OCI-LY7 (cell line): ENCODE results near the gene NF1. TPM values are rescaled to one million over a fixed set of nuclear protein-coding genes. Genes with fewer than 3 reads are reported as not detected.
"Not testable (repeated sequence)": the region's sequence is repeated elsewhere in the genome, so short reads cannot be mapped to it uniquely, and the experiment has no call there.

Source experiments
- BruUV-seq: library from RNA; stranded (reverse); fragments of 400-500 nt; replicated peaks from 2 replicates; lab custom pipeline; 2021; lab: Mats Ljungman, UMichigan
- CTCF ChIA-PET: fragments of 300-600 bp; sonication (Branson Sonifier 250); formaldehyde crosslinking; loops from one replicate; lab custom pipeline; 2022; ENCODE audit warnings: antibody characterized with exemption; ENCODE audit not compliant: unreplicated experiment; lab: Charles Lee
- POLR2A ChIA-PET: fragments of 300-600 bp; sonication (Branson Sonifier 250); formaldehyde crosslinking; loops from one replicate; lab custom pipeline; 2022; ENCODE audit warnings: antibody characterized with exemption; lab: Charles Lee
- DNase-seq: peaks from one replicate; pipeline ENCODE4 v3.0.0-alpha.2; 2015; ENCODE audit warnings: low spot score
- H2AFZ ChIP-seq: fragments of 200-600 bp; sonication (generic), shearing (Covaris generic); 2 replicates; pipeline ENCODE4 v1.6.1; 2014; ENCODE audit warnings: mild to moderate bottlenecking, antibody characterized with exemption, low read length, moderate library complexity
- H3K27ac ChIP-seq: fragments of 200-600 bp; sonication (generic); 2 replicates; pipeline ENCODE4 v1.5.1; 2014; ENCODE audit warnings: mixed run types, low read depth, mild to moderate bottlenecking, moderate library complexity, low read length, inconsistent platforms; ENCODE audit not compliant: poor library complexity, severe bottlenecking
- H3K36me3 ChIP-seq: fragments of 200-600 bp; sonication (generic); 2 replicates; pipeline ENCODE4 v1.6.1; 2014; ENCODE audit warnings: mild to moderate bottlenecking, antibody characterized with exemption, low read length, moderate library complexity, mixed read lengths; ENCODE audit not compliant: insufficient read depth
- H3K4me1 ChIP-seq: fragments of 200-600 bp; sonication (generic); 2 replicates; pipeline ENCODE4 v1.5.1; 2014; ENCODE audit warnings: mild to moderate bottlenecking, low read length; ENCODE audit not compliant: insufficient read depth, poor library complexity, severe bottlenecking
- H3K4me2 ChIP-seq: fragments of 200-600 bp; sonication (generic); 2 replicates; pipeline ENCODE4 v1.6.1; 2014; ENCODE audit warnings: mild to moderate bottlenecking, low read length
- H3K4me3 ChIP-seq: fragments of 200-600 bp; sonication (generic); 2 replicates; pipeline ENCODE4 v1.5.1; 2014; ENCODE audit warnings: mild to moderate bottlenecking, low read depth, low read length; ENCODE audit not compliant: poor library complexity, severe bottlenecking
- H3K79me2 ChIP-seq: fragments of 200-600 bp; sonication (generic); 2 replicates; pipeline ENCODE4 v1.6.1; 2016; ENCODE audit warnings: low read depth, mild to moderate bottlenecking, low read length, moderate library complexity, mixed read lengths; ENCODE audit not compliant: insufficient read depth
- H3K9me2 ChIP-seq: fragments of 200-600 bp; sonication (generic); 2 replicates; pipeline ENCODE4 v1.6.1; 2016; ENCODE audit warnings: mild to moderate bottlenecking, low read length, mixed read lengths; ENCODE audit not compliant: insufficient read depth
- H3K9me3 ChIP-seq: fragments of 200-600 bp; sonication (generic); 2 replicates; pipeline ENCODE4 v1.6.1; 2014; ENCODE audit warnings: mild to moderate bottlenecking, mixed run types, low read length, mixed read lengths
- H4K20me1 ChIP-seq: fragments of 200-600 bp; sonication (generic); 2 replicates; pipeline ENCODE4 v1.6.1; 2014; ENCODE audit warnings: mild to moderate bottlenecking, antibody characterized with exemption, low read length, moderate library complexity, mixed read lengths; ENCODE audit not compliant: insufficient read depth
- EZH2phosphoT487 ChIP-seq: fragments of 200-600 bp; sonication (generic); IDR thresholded peaks from 2 replicates; pipeline ENCODE4 v1.6.1; 2018; ENCODE audit warnings: low read depth, borderline replicate concordance, mild to moderate bottlenecking, mixed run types, antibody characterized with exemption, low read length, moderate library complexity, mixed read lengths
- intact Hi-C: fragments of 100-400 bp; cut with micrococcal nuclease; formaldehyde crosslinking; loops from one replicate; pipeline ENCODE4 v1.10.0; 2022; ENCODE audit not compliant: unreplicated experiment
- total RNA-seq, 2 experiments: library from RNA; depleted of rRNA in 1 of 2; stranded (reverse); fragments of >200 nt in 1 of 2; shearing (Covaris generic) in 1 of 2; gene quantifications; 2 replicates each; pipeline ENCODE4 v1.2.3, GENCODE V29; 2014 to 2022
- TF ChIP-seq, protein P1 (sequence below): fragments of 200-600 bp; sonication (generic); conservative IDR thresholded peaks from 2 replicates; pipeline ENCODE4 v1.5.1; 2014; ENCODE audit warnings: mild to moderate bottlenecking, antibody characterized with exemption, low read length, moderate library complexity, mixed read lengths

The NF1 gene
- total RNA-seq, 2 experiments from 2014 or later: 38.7 to 64.8 TPM

GRCh38 chr17:31085563-31085962 is 9.2 kb upstream of the NF1 start:
- TF ChIP-seq EZH2phosphoT487: no peak
- TF ChIP-seq, protein P1, sequence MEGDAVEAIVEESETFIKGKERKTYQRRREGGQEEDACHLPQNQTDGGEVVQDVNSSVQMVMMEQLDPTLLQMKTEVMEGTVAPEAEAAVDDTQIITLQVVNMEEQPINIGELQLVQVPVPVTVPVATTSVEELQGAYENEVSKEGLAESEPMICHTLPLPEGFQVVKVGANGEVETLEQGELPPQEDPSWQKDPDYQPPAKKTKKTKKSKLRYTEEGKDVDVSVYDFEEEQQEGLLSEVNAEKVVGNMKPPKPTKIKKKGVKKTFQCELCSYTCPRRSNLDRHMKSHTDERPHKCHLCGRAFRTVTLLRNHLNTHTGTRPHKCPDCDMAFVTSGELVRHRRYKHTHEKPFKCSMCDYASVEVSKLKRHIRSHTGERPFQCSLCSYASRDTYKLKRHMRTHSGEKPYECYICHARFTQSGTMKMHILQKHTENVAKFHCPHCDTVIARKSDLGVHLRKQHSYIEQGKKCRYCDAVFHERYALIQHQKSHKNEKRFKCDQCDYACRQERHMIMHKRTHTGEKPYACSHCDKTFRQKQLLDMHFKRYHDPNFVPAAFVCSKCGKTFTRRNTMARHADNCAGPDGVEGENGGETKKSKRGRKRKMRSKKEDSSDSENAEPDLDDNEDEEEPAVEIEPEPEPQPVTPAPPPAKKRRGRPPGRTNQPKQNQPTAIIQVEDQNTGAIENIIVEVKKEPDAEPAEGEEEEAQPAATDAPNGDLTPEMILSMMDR: no peak
- no peak overlapping the region for H3K27ac ChIP-seq
- no peaks in the 10 kb centered on the region for H3K9me3 ChIP-seq
- H3K4me2 ChIP-seq: no peak overlapping the region
- no peaks in the 10 kb centered on the region for H4K20me1 ChIP-seq
- ChIA-PET CTCF (no interaction called here), POLR2A (interaction anchor here (0.6 kb wide), 2 partner anchors 156 to 277 kb away, joined by 3 to 7 read pairs; no protein-coding TSS in a partner anchor)
- H3K9me2 ChIP-seq: no peaks in the 10 kb centered on the region
- intact Hi-C loops: no loop called here
- no peak overlapping the region for H3K4me3 ChIP-seq
- H3K4me1 ChIP-seq: peaks cover 13% of the 10 kb centered on the region
- no peak overlapping the region for H2AFZ ChIP-seq
- no peaks in the 10 kb centered on the region for H3K79me2 ChIP-seq
- DNase-seq: no peak
- no TSS peak for BruUV-seq
- no peaks in the 10 kb centered on the region for H3K36me3 ChIP-seq

DNA sequence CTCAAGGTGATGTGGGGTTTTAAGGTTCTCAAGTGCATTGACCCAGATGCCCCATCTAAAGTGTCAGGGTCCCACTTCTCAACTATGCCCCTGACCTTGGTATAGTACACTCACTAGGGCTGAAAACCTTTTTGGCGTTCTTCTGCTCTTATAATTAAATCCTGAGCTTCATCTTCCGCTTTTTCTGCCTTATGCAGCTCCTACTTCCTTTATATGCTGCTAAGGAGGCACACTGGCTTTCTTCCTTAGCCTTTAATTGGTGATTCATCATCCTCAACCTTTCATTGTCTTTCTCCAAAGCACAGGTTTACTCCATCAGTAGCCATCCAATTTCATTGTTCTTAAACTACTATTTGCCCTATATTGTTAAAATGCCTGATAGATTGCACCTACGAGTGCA is 5.3 kb upstream of the NF1 start:
- Histone ChIP-seq H3K36me3 (no peaks in the 10 kb centered on the region), H3K9me2 (no peaks in the 10 kb centered on the region), H3K27ac (no peak overlapping the region), H3K9me3 (no peaks in the 10 kb centered on the region), H3K4me2 (no peak overlapping the region), H4K20me1 (no peaks in the 10 kb centered on the region), H3K4me1 (peaks cover 19% of the 10 kb centered on the region), H2AFZ (no peak overlapping the region), H3K4me3 (no peak overlapping the region), H3K79me2 (no peaks in the 10 kb centered on the region)
- no peak for DNase-seq
- no peak for TF ChIP-seq EZH2phosphoT487
- TF ChIP-seq, protein P1: no peak
- CTCF ChIA-PET: no interaction called here
- intact Hi-C loops: no loop called here
- POLR2A ChIA-PET: no interaction called here
- no TSS peak for BruUV-seq

- H3K4me2 ChIP-seq, H3K79me2 ChIP-seq, POLR2A ChIA-PET, H4K20me1 ChIP-seq, DNase-seq, BruUV-seq, H3K36me3 ChIP-seq, H3K27ac ChIP-seq, H3K9me2 ChIP-seq, CTCF ChIA-PET, H3K4me3 ChIP-seq, H3K9me3 ChIP-seq, H2AFZ ChIP-seq: not testable (repeated sequence)
- intact Hi-C loops: loop anchor here (5.0 kb wide), 1 partner anchor 127 kb away; no protein-coding TSS in a partner anchor
- H3K4me1 ChIP-seq: peaks cover 19% of the 10 kb centered on the region
These were observed 4.1 kb upstream of the NF1 start for GRCh38 chr17:31090650-31091049.
